Measurements from ENCODE around the gene EIF3D. TPM values are rescaled to one million over a fixed set of nuclear protein-coding genes. Genes with fewer than 3 reads are reported as not detected.

Gene EIF3D
- total and polyA plus RNA-seq, 2 of the 13 experiments (the other 11 are each of a cell fraction or from before 2014, with no cell fraction given), result 118 to 274 TPM

DNA sequence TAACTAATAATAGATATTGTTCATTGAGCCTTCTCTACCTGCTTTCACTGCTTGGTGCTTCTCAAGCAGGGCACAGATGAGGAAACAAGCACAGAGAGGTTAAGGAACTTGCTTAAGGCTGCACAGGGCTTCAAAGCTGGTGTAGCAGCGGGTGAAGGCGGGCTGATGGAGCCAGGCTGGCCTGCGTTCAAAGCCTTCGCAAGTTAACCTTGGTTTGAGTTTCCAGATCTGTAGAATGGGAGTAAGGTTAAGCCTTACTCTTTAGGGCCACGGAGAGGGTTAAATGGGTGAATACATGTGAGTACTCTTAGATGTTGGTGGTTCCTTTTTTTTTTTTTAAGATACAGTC, 36.2 kb upstream of the EIF3D start:
- in situ Hi-C loops (cut with HindIII; ENCODE audit: extremely low pct_ligation_motif_present, low pct_unique_long_range_greater_than_20kb), result no loop called here
- DNase-seq (ENCODE audit: low spot score) (no peak), FAIRE-seq (no peak), ATAC-seq (no peak)
- H2AFZ ChIP-seq (ENCODE audit: low read length), result no peak overlapping the region
- no TSS peak for BruUV-seq (replicated peaks)
- H3K9me3 ChIP-seq (ENCODE audit: low read length), result no peaks in the 10 kb centered on the region
- H3K27me3 ChIP-seq (ENCODE audit: control insufficient read depth in 1 of 2, insufficient read depth in 2 of 2, low read length in 2 of 2), result peaks cover 6 to 55% of the 10 kb centered on the region in 2 experiments
- H3K36me3 ChIP-seq (replicated peaks in 1 of 2; ENCODE audit: control insufficient read depth in 1 of 2, insufficient read depth in 2 of 2, low read length in 2 of 2), result no peaks in the 10 kb centered on the region
- intact Hi-C loops (cut with micrococcal nuclease; ENCODE audit: unreplicated experiment), result no loop called here
- H3K79me2 ChIP-seq (ENCODE audit: insufficient read depth, low read length), result no peaks in the 10 kb centered on the region
- H3K9ac ChIP-seq (ENCODE audit: insufficient read depth, low read depth, low read length), result no peak overlapping the region
- H3K4me3 ChIP-seq (replicated peaks in 1 of 3; ENCODE audit: insufficient read depth in 1 of 3, low read depth in 2 of 3, low read length in 3 of 3), result no peak overlapping the region
- peaks cover 21% of the 10 kb centered on the region for H3K4me1 ChIP-seq (ENCODE audit: insufficient read depth, low read length)
- no peaks in the 10 kb centered on the region for H4K20me1 ChIP-seq (ENCODE audit: insufficient read depth, low read length)
- WGBS (ENCODE audit: low lambda C conversion rate), result 27% methylated on average over 5 of the region's 5 CpGs
- ChIA-PET CTCF (ENCODE audit: low intra/inter-chr PET ratio, low total read pairs) (no interaction called here), POLR2A (no interaction called here)
- H3K27ac ChIP-seq (ENCODE audit: extremely low read length, insufficient read depth, low read length), result no peak overlapping the region
- H3K4me2 ChIP-seq (ENCODE audit: low read depth, low read length), result no peak overlapping the region
- TF ChIP-seq ZNF768 (CRISPR knock-in tag; IDR thresholded peaks at IDR 0.05) (peak; percentile 69), U2AF2 (IDR thresholded peaks at IDR 0.05; ENCODE audit: low read depth, low read length) (no peak)
- TF ChIP-seq, protein P1, sequence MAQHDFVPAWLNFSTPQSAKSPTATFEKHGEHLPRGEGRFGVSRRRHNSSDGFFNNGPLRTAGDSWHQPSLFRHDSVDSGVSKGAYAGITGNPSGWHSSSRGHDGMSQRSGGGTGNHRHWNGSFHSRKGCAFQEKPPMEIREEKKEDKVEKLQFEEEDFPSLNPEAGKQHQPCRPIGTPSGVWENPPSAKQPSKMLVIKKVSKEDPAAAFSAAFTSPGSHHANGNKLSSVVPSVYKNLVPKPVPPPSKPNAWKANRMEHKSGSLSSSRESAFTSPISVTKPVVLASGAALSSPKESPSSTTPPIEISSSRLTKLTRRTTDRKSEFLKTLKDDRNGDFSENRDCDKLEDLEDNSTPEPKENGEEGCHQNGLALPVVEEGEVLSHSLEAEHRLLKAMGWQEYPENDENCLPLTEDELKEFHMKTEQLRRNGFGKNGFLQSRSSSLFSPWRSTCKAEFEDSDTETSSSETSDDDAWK (CRISPR knock-in tag; IDR thresholded peaks at IDR 0.05), result no peak

DNA sequence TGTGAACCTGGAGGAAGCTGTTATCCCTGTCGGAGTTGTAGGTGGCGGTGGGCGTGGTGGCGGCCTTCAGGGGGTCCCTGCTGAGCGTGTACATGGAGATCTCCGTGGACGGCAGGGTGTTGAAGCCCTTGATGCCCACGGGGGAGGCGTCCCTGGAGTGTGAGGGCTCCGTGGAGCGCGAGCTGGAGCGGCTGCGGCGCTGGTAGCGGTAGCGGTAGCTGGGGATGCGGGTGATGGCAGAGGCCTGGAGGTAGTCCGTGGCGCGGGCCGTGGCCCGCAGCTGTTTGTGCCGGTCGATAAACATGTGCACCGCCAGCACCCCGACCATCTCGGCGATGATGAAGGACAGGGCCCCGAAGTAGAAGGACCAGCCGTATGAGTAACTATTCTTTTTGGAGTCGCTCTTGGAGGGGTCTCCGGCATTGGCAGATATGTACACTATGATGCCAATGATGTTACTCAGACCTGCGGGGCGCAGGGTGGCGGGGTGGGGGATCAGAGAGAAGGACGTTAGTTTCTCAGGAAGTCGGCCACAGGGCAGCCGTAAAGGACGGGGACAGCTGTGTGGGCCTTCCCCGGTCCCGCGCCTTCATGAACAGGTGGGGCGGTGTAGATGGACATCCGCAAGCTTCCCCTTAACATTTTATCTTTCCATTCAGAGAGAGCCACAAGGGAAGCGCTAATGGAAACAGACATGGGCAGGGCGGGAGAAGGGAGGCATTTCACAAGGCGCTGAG, 35.6 kb upstream of the EIF3D start:
- H2AFZ ChIP-seq (ENCODE audit: low read length), result no peak overlapping the region
- no peak for DNase-seq (ENCODE audit: low spot score)
- H3K9me3 ChIP-seq (ENCODE audit: low read length), result no peaks in the 10 kb centered on the region
- in situ Hi-C loops (cut with HindIII; ENCODE audit: extremely low pct_ligation_motif_present, low pct_unique_long_range_greater_than_20kb), result no loop called here
- H3K79me2 ChIP-seq (ENCODE audit: insufficient read depth, low read length), result no peaks in the 10 kb centered on the region
- BruUV-seq (replicated peaks), result no TSS peak
- ChIA-PET CTCF (ENCODE audit: low intra/inter-chr PET ratio, low total read pairs) (no interaction called here), POLR2A (no interaction called here)
- no peak overlapping the region for H3K9ac ChIP-seq (ENCODE audit: insufficient read depth, low read depth, low read length)
- TF ChIP-seq ZMYM4 (CRISPR knock-in tag; IDR thresholded peaks at IDR 0.05), result no peak
- WGBS (ENCODE audit: low lambda C conversion rate), result 46% methylated on average over 21 of the region's 48 CpGs
- no peak overlapping the region for H3K27ac ChIP-seq (ENCODE audit: extremely low read length, insufficient read depth, low read length)
- H4K20me1 ChIP-seq (ENCODE audit: insufficient read depth, low read length), result no peaks in the 10 kb centered on the region
- intact Hi-C loops (cut with micrococcal nuclease; ENCODE audit: unreplicated experiment), result no loop called here
- no peak overlapping the region for H3K4me2 ChIP-seq (ENCODE audit: low read depth, low read length)
- no peaks in the 10 kb centered on the region for H3K36me3 ChIP-seq (replicated peaks in 1 of 2; ENCODE audit: control insufficient read depth in 1 of 2, insufficient read depth in 2 of 2, low read length in 2 of 2)
- no peak for ATAC-seq
- H3K4me3 ChIP-seq (replicated peaks in 1 of 3; ENCODE audit: insufficient read depth in 1 of 3, low read depth in 2 of 3, low read length in 3 of 3), result no peak overlapping the region
- peaks cover 6 to 61% of the 10 kb centered on the region in 2 experiments for H3K27me3 ChIP-seq (ENCODE audit: control insufficient read depth in 1 of 2, insufficient read depth in 2 of 2, low read length in 2 of 2)
- FAIRE-seq, result no peak
- peaks cover 26% of the 10 kb centered on the region for H3K4me1 ChIP-seq (ENCODE audit: insufficient read depth, low read length)
